Activated naive CD4-positive, alpha-beta T cell treated with anti-CD3 and anti-CD28 coated beads, Interleukin-2, amount 50 U/mL, for 72 hours (primary cell): ENCODE results near the gene ACAP3. TPM values are rescaled to one million over a fixed set of nuclear protein-coding genes. Genes with fewer than 3 reads are reported as not detected.

Experiments used
- ATAC-seq, 2 donors: fragments of 150-1000 bp; cut with Tn5 transposase; 2 replicates each; pipeline ENCODE4 v1.10.0; 2021; ENCODE audit warnings: mild to moderate bottlenecking in 2 of 2, moderate library complexity in 2 of 2
- DNase-seq, 2 donors: peaks; one replicate each; pipeline ENCODE4 v3.0.0; 2021 to 2022; ENCODE audit warnings: low spot score in 2 of 2
- H3K27ac Mint-ChIP-seq, 2 donors: one replicate each; pipeline ENCODE4 v1.8.0; 2022; ENCODE audit warnings: mild to moderate bottlenecking in 2 of 2, mixed read lengths in 2 of 2
- H3K36me3 Mint-ChIP-seq, 2 donors: one replicate each; pipeline ENCODE4 v1.8.0; 2022; ENCODE audit warnings: mixed read lengths in 2 of 2
- H3K9me3 Mint-ChIP-seq, 2 donors: one replicate each; pipeline ENCODE4 v1.8.0; 2022; ENCODE audit warnings: mixed read lengths in 2 of 2
- total RNA-seq, 2 donors: library from RNA; stranded (reverse); gene quantifications; one replicate each; pipeline ENCODE4 v1.2.3, GENCODE V29; 2022

Gene ACAP3
- total RNA-seq, 2 donors from 2014 or later = 38.3 to 52.4 TPM

- H3K9me3 Mint-ChIP-seq = no peaks in the 10 kb centered on the region
- ATAC-seq (no peak), DNase-seq (no peak)
- H3K27ac Mint-ChIP-seq = no peak overlapping the region
- peaks cover 2 to 5% of the 10 kb centered on the region in 2 donors for H3K36me3 Mint-ChIP-seq
These were observed 28.1 kb upstream of the ACAP3 start for GRCh38 chr1:1335792-1336248.

GRCh38 chr1:1335283-1335682 lies 27.6 kb upstream of the ACAP3 start:
- DNase-seq (no peak), ATAC-seq (no peak)
- Mint-ChIP-seq H3K36me3 (no peaks in the 10 kb centered on the region), H3K9me3 (no peaks in the 10 kb centered on the region), H3K27ac (no peak overlapping the region)

GRCh38 chr1:1334835-1335234 lies 27.1 kb upstream of the ACAP3 start:
- H3K9me3 Mint-ChIP-seq = peaks cover 2 to 3% of the 10 kb centered on the region in 2 donors
- DNase-seq = no peak
- H3K27ac Mint-ChIP-seq = no peak overlapping the region
- no peaks in the 10 kb centered on the region for H3K36me3 Mint-ChIP-seq
- ATAC-seq = no peak

DNA sequence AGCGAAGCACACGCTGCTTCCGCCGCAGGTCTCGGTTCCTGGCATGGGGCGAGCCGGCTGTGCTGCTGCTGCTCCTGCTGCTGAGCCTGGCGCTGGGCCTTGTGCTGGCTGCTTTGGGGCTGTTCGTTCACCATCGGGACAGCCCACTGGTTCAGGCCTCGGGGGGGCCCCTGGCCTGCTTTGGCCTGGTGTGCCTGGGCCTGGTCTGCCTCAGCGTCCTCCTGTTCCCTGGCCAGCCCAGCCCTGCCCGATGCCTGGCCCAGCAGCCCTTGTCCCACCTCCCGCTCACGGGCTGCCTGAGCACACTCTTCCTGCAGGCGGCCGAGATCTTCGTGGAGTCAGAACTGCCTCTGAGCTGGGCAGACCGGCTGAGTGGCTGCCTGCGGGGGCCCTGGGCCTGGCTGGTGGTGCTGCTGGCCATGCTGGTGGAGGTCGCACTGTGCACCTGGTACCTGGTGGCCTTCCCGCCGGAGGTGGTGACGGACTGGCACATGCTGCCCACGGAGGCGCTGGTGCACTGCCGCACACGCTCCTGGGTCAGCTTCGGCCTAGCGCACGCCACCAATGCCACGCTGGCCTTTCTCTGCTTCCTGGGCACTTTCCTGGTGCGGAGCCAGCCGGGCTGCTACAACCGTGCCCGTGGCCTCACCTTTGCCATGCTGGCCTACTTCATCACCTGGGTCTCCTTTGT lies 26.0 kb upstream of the ACAP3 start:
- DNase-seq = no peak
- no peak for ATAC-seq
- H3K36me3 Mint-ChIP-seq = no peaks in the 10 kb centered on the region
- no peak overlapping the region for H3K27ac Mint-ChIP-seq
- H3K9me3 Mint-ChIP-seq = peaks cover 5 to 6% of the 10 kb centered on the region in 2 donors

- Mint-ChIP-seq H3K27ac (no peak overlapping the region), H3K36me3 (no peaks in the 10 kb centered on the region), H3K9me3 (peaks cover 5 to 6% of the 10 kb centered on the region in 2 donors)
- DNase-seq (no peak), ATAC-seq (peak in 1 of 2 donors; percentile 8)
These were observed 25.2 kb upstream of the ACAP3 start for GRCh38 chr1:1332774-1333480.

DNA sequence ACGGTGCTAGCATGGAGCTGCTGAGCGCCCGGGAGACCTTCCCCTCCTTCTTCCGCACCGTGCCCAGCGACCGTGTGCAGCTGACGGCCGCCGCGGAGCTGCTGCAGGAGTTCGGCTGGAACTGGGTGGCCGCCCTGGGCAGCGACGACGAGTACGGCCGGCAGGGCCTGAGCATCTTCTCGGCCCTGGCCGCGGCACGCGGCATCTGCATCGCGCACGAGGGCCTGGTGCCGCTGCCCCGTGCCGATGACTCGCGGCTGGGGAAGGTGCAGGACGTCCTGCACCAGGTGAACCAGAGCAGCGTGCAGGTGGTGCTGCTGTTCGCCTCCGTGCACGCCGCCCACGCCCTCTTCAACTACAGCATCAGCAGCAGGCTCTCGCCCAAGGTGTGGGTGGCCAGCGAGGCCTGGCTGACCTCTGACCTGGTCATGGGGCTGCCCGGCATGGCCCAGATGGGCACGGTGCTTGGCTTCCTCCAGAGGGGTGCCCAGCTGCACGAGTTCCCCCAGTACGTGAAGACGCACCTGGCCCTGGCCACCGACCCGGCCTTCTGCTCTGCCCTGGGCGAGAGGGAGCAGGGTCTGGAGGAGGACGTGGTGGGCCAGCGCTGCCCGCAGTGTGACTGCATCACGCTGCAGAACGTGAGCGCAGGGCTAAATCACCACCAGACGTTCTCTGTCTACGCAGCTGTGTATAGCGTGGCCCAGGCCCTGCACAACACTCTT lies 24.5 kb upstream of the ACAP3 start:
- H3K36me3 Mint-ChIP-seq = no peaks in the 10 kb centered on the region
- ATAC-seq (peak in 1 of 2 donors; percentile 5), DNase-seq (no peak)
- no peak overlapping the region for H3K27ac Mint-ChIP-seq
- peaks cover 5 to 6% of the 10 kb centered on the region in 2 donors for H3K9me3 Mint-ChIP-seq

DNA sequence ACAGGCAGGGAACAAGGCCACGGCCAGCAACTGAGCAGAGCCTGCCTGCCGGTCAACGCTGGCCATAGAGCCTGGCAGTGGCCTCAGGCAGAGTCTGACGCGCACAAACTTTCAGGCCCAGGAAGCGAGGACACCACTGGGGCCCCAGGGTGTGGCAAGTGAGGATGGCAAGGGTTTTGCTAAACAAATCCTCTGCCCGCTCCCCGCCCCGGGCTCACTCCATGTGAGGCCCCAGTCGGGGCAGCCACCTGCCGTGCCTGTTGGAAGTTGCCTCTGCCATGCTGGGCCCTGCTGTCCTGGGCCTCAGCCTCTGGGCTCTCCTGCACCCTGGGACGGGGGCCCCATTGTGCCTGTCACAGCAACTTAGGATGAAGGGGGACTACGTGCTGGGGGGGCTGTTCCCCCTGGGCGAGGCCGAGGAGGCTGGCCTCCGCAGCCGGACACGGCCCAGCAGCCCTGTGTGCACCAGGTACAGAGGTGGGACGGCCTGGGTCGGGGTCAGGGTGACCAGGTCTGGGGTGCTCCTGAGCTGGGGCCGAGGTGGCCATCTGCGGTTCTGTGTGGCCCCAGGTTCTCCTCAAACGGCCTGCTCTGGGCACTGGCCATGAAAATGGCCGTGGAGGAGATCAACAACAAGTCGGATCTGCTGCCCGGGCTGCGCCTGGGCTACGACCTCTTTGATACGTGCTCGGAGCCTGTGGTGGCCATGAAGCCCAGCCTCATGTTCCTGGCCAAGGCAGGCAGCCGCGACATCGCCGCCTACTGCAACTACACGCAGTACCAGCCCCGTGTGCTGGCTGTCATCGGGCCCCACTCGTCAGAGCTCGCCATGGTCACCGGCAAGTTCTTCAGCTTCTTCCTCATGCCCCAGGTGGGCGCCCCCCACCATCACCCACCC lies 23.6 kb upstream of the ACAP3 start, which contains the start of gene TAS1R3:
Gene TAS1R3, plus strand, starts transcription at position 213 of the 898 bp plus-strand sequence. Its CDS starts 66 bp downstream, at position 279.
- ATAC-seq (peak in 1 of 2 donors; percentile 9), DNase-seq (no peak)
- Mint-ChIP-seq H3K36me3 (no peaks in the 10 kb centered on the region), H3K27ac (peak within 1 kb of the TSS in 1 of 2 donors; percentile 60), H3K9me3 (peaks cover 5 to 6% of the 10 kb centered on the region in 2 donors)

GRCh38 chr1:1330366-1331067 lies 22.8 kb upstream of the ACAP3 start:
- peaks cover 5 to 6% of the 10 kb centered on the region in 2 donors for H3K9me3 Mint-ChIP-seq
- no peaks in the 10 kb centered on the region for H3K36me3 Mint-ChIP-seq
- peak overlapping the region in 1 of 2 donors; percentile 60 for H3K27ac Mint-ChIP-seq
- no peak for ATAC-seq
- no peak for DNase-seq

DNA sequence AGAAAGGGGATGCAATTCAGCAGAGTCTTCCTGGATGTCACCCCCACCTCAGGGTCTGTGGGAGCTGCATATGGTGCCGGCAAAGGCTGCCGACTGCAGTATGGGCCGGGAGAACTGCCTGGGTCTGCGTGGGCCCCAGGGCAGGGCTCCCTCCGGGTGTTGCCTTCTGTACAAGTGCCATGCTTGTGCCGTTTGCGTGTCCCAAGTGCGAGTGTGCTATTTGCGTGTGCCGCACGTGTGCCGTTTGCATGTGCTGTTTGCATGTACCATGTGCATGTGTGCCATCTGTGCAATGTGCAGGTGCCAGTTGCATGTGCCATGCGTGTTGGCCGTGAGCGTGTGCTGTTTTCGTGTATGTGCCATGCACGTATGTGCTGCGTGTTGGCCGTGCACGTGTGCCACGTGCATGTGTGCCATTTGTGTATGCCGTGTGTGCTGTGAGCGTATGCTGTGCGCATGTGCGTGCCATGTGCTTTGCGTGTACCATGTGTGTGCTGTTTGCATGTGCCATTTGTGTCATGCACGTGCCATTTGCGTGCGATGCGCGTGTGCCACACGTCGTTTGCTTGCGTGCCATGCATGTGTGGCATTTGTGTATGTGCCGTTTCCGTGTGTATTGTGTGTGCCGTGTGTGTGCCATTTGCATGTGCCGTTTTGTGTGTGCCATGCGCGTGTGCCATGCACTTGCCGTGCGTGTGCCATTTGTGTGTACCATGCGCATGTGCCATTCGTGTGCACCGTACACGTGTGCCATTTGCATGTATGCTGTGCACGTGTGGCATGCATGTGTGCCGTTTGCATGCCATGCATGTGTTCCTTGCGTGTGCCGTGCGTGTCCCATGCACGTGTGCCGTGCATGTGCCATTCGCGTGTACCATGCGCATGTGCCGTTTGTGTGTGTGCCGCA lies 21.8 kb upstream of the ACAP3 start:
- Mint-ChIP-seq H3K36me3 (no peaks in the 10 kb centered on the region), H3K27ac (peak overlapping the region in 1 of 2 donors; percentile 79), H3K9me3 (peaks cover 5 to 6% of the 10 kb centered on the region in 2 donors)
- DNase-seq (no peak), ATAC-seq (no peak)

GRCh38 chr1:1328254-1328653 lies 20.5 kb upstream of the ACAP3 start:
- Mint-ChIP-seq H3K9me3 (peaks cover 5 to 6% of the 10 kb centered on the region in 2 donors), H3K27ac (no peak overlapping the region), H3K36me3 (peaks cover 0 to 6% of the 10 kb centered on the region in 2 donors)
- ATAC-seq (no peak), DNase-seq (no peak)

DNA sequence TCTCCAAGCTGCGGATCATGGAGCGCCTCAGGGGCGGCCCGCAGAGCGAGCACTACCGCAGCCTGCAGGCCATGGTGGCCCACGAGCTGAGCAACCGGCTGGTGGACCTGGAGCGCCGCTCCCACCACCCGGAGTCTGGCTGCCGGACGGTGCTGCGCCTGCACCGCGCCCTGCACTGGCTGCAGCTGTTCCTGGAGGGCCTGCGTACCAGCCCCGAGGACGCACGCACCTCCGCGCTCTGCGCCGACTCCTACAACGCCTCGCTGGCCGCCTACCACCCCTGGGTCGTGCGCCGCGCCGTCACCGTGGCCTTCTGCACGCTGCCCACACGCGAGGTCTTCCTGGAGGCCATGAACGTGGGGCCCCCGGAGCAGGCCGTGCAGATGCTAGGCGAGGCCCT lies 19.6 kb upstream of the ACAP3 start:
- ATAC-seq = no peak
- H3K27ac Mint-ChIP-seq = no peak overlapping the region
- H3K9me3 Mint-ChIP-seq = peaks cover 5 to 6% of the 10 kb centered on the region in 2 donors
- peaks cover 0 to 7% of the 10 kb centered on the region in 2 donors for H3K36me3 Mint-ChIP-seq
- no peak for DNase-seq

DNA sequence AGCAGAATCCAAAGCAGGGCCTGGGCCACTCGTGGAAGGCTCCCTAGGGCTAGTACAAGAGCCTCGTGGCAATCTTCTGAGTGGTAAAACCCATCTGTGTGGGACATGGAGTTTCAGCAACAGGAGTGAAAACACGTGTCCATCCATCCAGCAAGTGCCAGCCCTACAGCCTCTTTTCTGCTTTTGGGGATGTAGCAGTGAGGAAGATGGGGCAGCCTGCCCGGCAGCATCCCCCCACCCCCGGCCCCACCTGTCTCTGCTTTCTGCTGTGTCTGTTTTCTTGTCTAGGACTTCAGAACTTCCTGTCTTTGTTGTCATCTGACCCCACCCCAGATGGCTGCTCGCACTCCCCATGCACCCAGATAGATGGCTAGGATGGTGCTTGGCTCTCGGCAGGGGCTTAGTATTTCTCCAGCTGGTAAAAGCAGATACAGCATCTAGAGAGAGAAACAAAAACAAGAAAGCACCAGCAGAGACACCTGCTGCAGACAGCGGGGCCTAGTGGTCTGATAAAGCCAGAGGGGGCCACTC lies 18.4 kb upstream of the ACAP3 start:
- Mint-ChIP-seq H3K36me3 (peaks cover 0 to 7% of the 10 kb centered on the region in 2 donors), H3K9me3 (peaks cover 5 to 6% of the 10 kb centered on the region in 2 donors), H3K27ac (peak overlapping the region; percentile 72 to 87)
- no peak for DNase-seq
- no peak for ATAC-seq

GRCh38 chr1:1325288-1326074 lies 17.8 kb upstream of the ACAP3 start:
- Mint-ChIP-seq H3K36me3 (peaks cover 0 to 7% of the 10 kb centered on the region in 2 donors), H3K9me3 (peaks cover 5 to 6% of the 10 kb centered on the region in 2 donors), H3K27ac (peak overlapping the region; percentile 72 to 87)
- DNase-seq = no peak
- no peak for ATAC-seq
